Astrocyte (in vitro differentiated cells and primary cell): ENCODE measurements around the gene PTPRN2. TPM values are rescaled to one million over a fixed set of nuclear protein-coding genes. Genes with fewer than 3 reads are reported as not detected.

Experiments
- DNase-seq: peaks from one replicate; pipeline ENCODE4 v3.0.0-alpha.2; 2010; ENCODE audit warnings: low read depth
- FAIRE-seq: peaks from 2 replicates; lab custom pipeline; 2011; peaks lifted over from hg19 to GRCh38; lab: Jason Lieb, UNC
- H2AFZ ChIP-seq: 2 replicates; pipeline ENCODE4 v1.6.0; 2012; ENCODE audit warnings: low read depth, low read length, inconsistent platforms
- H3K27ac ChIP-seq: 2 replicates; pipeline ENCODE4 v1.5.1; 2011; ENCODE audit warnings: low read depth, low read length, inconsistent platforms
- H3K27me3 ChIP-seq: 2 replicates; pipeline ENCODE4 v1.6.0; 2011; ENCODE audit warnings: low read length, inconsistent platforms; ENCODE audit not compliant: insufficient read depth
- H3K36me3 ChIP-seq: 2 replicates; pipeline ENCODE4 v1.5.1; 2011; ENCODE audit warnings: low read length, inconsistent platforms; ENCODE audit not compliant: insufficient read depth
- H3K4me1 ChIP-seq: 2 replicates; pipeline ENCODE4 v1.5.1; 2011; ENCODE audit warnings: low read length, inconsistent platforms; ENCODE audit not compliant: insufficient read depth
- H3K4me2 ChIP-seq: 2 replicates; pipeline ENCODE4 v1.6.0; 2012; ENCODE audit warnings: low read length, inconsistent platforms
- H3K4me3 ChIP-seq: 2 replicates; pipeline ENCODE4 v1.5.1; 2011; ENCODE audit warnings: low read depth, mild to moderate bottlenecking, low read length, inconsistent platforms; ENCODE audit not compliant: insufficient read depth
- H3K79me2 ChIP-seq: 2 replicates; pipeline ENCODE4 v1.6.0; 2012; ENCODE audit warnings: mild to moderate bottlenecking, low read length, inconsistent platforms; ENCODE audit not compliant: insufficient read depth
- H3K9ac ChIP-seq: 2 replicates; pipeline ENCODE4 v1.6.0; 2012; ENCODE audit warnings: mild to moderate bottlenecking, low read length, inconsistent platforms
- H3K9me3 ChIP-seq: 2 replicates; pipeline ENCODE4 v1.5.1; 2012; ENCODE audit warnings: low read depth, mild to moderate bottlenecking, low read length, inconsistent platforms; ENCODE audit not compliant: insufficient read depth
- H4K20me1 ChIP-seq: 2 replicates; pipeline ENCODE4 v1.6.0; 2012; ENCODE audit warnings: low read length, inconsistent platforms; ENCODE audit not compliant: insufficient read depth
- H3K27ac Mint-ChIP-seq: one replicate; pipeline ENCODE4 v1.8.0; 2021; ENCODE audit warnings: mild to moderate bottlenecking, mixed read lengths; ENCODE audit not compliant: unreplicated experiment
- H3K27me3 Mint-ChIP-seq: one replicate; pipeline ENCODE4 v1.8.0; 2021; ENCODE audit warnings: low read depth, mixed read lengths; ENCODE audit not compliant: unreplicated experiment
- H3K36me3 Mint-ChIP-seq: one replicate; pipeline ENCODE4 v1.8.0; 2021; ENCODE audit warnings: low read depth, mixed read lengths; ENCODE audit not compliant: unreplicated experiment
- H3K4me1 Mint-ChIP-seq: one replicate; pipeline ENCODE4 v1.8.0; 2021; ENCODE audit warnings: low read depth, mixed read lengths; ENCODE audit not compliant: unreplicated experiment
- H3K4me3 Mint-ChIP-seq: one replicate; pipeline ENCODE4 v1.8.0; 2021; ENCODE audit warnings: mild to moderate bottlenecking, moderate library complexity, mixed read lengths; ENCODE audit not compliant: unreplicated experiment
- H3K9me3 Mint-ChIP-seq: one replicate; pipeline ENCODE4 v1.8.0; 2021; ENCODE audit warnings: mild to moderate bottlenecking, mixed read lengths; ENCODE audit not compliant: unreplicated experiment
- EZH2 ChIP-seq: IDR thresholded peaks from 2 replicates; pipeline ENCODE4 v1.6.1; 2012; ENCODE audit warnings: mild to moderate bottlenecking, low read length, inconsistent platforms; ENCODE audit not compliant: insufficient read depth
- total RNA-seq: library from RNA; stranded (reverse); gene quantifications from 2 replicates; pipeline ENCODE4 v1.2.1, GENCODE V29; 2021
- TF ChIP-seq, protein P1 (sequence below): IDR thresholded peaks from 2 replicates; pipeline ENCODE4 v1.5.1; 2011; ENCODE audit warnings: low read depth, mild to moderate bottlenecking, inconsistent platforms, low read length, moderate library complexity; ENCODE audit not compliant: insufficient read depth

Gene PTPRN2
- total RNA-seq, 1 donor from 2014 or later: 0.09 TPM

- H3K4me1 Mint-ChIP-seq: peaks cover 6% of the 10 kb centered on the region
- H2AFZ ChIP-seq: no peak overlapping the region
- no peak overlapping the region for H3K9ac ChIP-seq
- no peak overlapping the region for H3K4me3 Mint-ChIP-seq
- H3K4me1 ChIP-seq: no peaks in the 10 kb centered on the region
- no peak overlapping the region for H3K4me3 ChIP-seq
- no peak for TF ChIP-seq EZH2
- TF ChIP-seq, protein P1, sequence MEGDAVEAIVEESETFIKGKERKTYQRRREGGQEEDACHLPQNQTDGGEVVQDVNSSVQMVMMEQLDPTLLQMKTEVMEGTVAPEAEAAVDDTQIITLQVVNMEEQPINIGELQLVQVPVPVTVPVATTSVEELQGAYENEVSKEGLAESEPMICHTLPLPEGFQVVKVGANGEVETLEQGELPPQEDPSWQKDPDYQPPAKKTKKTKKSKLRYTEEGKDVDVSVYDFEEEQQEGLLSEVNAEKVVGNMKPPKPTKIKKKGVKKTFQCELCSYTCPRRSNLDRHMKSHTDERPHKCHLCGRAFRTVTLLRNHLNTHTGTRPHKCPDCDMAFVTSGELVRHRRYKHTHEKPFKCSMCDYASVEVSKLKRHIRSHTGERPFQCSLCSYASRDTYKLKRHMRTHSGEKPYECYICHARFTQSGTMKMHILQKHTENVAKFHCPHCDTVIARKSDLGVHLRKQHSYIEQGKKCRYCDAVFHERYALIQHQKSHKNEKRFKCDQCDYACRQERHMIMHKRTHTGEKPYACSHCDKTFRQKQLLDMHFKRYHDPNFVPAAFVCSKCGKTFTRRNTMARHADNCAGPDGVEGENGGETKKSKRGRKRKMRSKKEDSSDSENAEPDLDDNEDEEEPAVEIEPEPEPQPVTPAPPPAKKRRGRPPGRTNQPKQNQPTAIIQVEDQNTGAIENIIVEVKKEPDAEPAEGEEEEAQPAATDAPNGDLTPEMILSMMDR: no peak
- DNase-seq: no peak
- no peaks in the 10 kb centered on the region for H4K20me1 ChIP-seq
- no peaks in the 10 kb centered on the region for H3K79me2 ChIP-seq
- no peak overlapping the region for H3K27ac Mint-ChIP-seq
- no peak for FAIRE-seq
- no peaks in the 10 kb centered on the region for H3K27me3 Mint-ChIP-seq
- H3K9me3 ChIP-seq: peaks cover 21% of the 10 kb centered on the region
- H3K4me2 ChIP-seq: no peak overlapping the region
- peaks cover 15% of the 10 kb centered on the region for H3K9me3 Mint-ChIP-seq
- H3K36me3 Mint-ChIP-seq: peaks cover 2% of the 10 kb centered on the region
- H3K27ac ChIP-seq: no peak overlapping the region
- H3K27me3 ChIP-seq: no peaks in the 10 kb centered on the region
- H3K36me3 ChIP-seq: no peaks in the 10 kb centered on the region
Measured at GRCh38 chr7:158416283-158416933, 171.2 kb downstream of the PTPRN2 start.

- H3K4me2 ChIP-seq: no peak overlapping the region
- H3K79me2 ChIP-seq: no peaks in the 10 kb centered on the region
- Mint-ChIP-seq H3K27ac (no peak overlapping the region), H3K36me3 (peaks cover 2% of the 10 kb centered on the region), H3K27me3 (no peaks in the 10 kb centered on the region), H3K4me3 (no peak overlapping the region), H3K4me1 (peaks cover 6% of the 10 kb centered on the region), H3K9me3 (peaks cover 19% of the 10 kb centered on the region)
- no peak overlapping the region for H3K27ac ChIP-seq
- H3K9me3 ChIP-seq: peaks cover 16% of the 10 kb centered on the region
- no peaks in the 10 kb centered on the region for H4K20me1 ChIP-seq
- no peaks in the 10 kb centered on the region for H3K4me1 ChIP-seq
- FAIRE-seq (no peak), DNase-seq (no peak)
- no peaks in the 10 kb centered on the region for H3K27me3 ChIP-seq
- H2AFZ ChIP-seq: no peak overlapping the region
- H3K9ac ChIP-seq: no peak overlapping the region
- TF ChIP-seq, protein P1: no peak
- no peak for TF ChIP-seq EZH2
- H3K4me3 ChIP-seq: no peak overlapping the region
- H3K36me3 ChIP-seq: no peaks in the 10 kb centered on the region
Measured at GRCh38 chr7:158415316-158415715, 172.3 kb downstream of the PTPRN2 start.

DNA sequence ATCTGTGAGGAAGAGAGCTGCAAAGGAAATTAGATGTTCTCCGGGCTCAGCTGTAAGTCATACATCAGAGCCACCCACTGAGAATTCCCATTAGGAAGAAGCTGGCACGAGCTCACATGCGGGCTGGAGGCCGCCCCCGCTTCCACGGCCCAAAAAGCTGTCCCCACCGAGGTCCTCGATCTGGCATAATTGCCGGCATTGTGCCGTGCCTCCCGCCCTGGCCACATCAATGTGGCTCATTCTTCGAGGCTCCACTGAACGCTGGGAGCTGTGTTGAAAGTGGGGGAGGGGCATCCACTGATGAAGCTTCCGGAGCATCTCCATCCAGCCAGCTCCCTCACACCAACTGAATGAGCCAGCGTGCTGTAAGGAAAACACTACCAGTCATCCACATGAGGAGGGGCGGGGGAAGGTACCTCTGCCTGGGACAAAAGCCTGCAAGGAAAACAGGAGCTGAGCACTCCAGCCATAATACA lies 173.1 kb downstream of the PTPRN2 start:
- DNase-seq (no peak), FAIRE-seq (no peak)
- Histone ChIP-seq H3K4me2 (peak overlapping the region; percentile 29), H3K9ac (no peak overlapping the region), H3K79me2 (no peaks in the 10 kb centered on the region), H3K4me3 (no peak overlapping the region), H3K27me3 (no peaks in the 10 kb centered on the region), H4K20me1 (no peaks in the 10 kb centered on the region), H3K9me3 (peaks cover 16% of the 10 kb centered on the region), H3K4me1 (no peaks in the 10 kb centered on the region), H2AFZ (no peak overlapping the region), H3K27ac (no peak overlapping the region), H3K36me3 (no peaks in the 10 kb centered on the region)
- Mint-ChIP-seq H3K36me3 (peaks cover 2% of the 10 kb centered on the region), H3K27me3 (peaks cover 3% of the 10 kb centered on the region), H3K27ac (no peak overlapping the region), H3K4me1 (peaks cover 6% of the 10 kb centered on the region), H3K4me3 (no peak overlapping the region), H3K9me3 (peaks cover 19% of the 10 kb centered on the region)
- TF ChIP-seq, protein P1: no peak
